ENCODE data around the gene PIP5K1B. TPM values are rescaled to one million over a fixed set of nuclear protein-coding genes. Genes with fewer than 3 reads are reported as not detected.

PIP5K1B gene
- total and polyA plus RNA-seq, 2 of the 13 experiments (the other 11 are each of a cell fraction or from before 2014, with no cell fraction given): 15.8 to 17.5 TPM

GRCh38 chr9:68731857-68732256 is 26.8 kb downstream of the PIP5K1B start (continued):
- TF ChIP-seq ZBTB34 (CRISPR knock-in tag; IDR thresholded peaks at IDR 0.05) (no peak), FOXC1 (CRISPR knock-in tag; IDR thresholded peaks at IDR 0.05; ENCODE audit: borderline replicate concordance) (no peak), MEIS1 (CRISPR knock-in tag; IDR thresholded peaks at IDR 0.05; ENCODE audit: borderline replicate concordance) (no peak), CREB3 (CRISPR knock-in tag; IDR thresholded peaks at IDR 0.05) (no peak), ZNF18 (CRISPR knock-in tag; IDR thresholded peaks at IDR 0.05; ENCODE audit: insufficient replicate concordance) (no peak), ZNF281 (CRISPR knock-in tag; IDR thresholded peaks at IDR 0.05; ENCODE audit: borderline replicate concordance) (no peak), SIN3A (IDR thresholded peaks at IDR 0.05; ENCODE audit: borderline replicate concordance, low read depth, low read length) (no peak), JUND (CRISPR knock-in tag; IDR thresholded peaks at IDR 0.05) (no peak)
